ENCODE measurements around the gene BCL2L2.
"Not testable (repeated sequence)": the region's sequence is repeated elsewhere in the genome, so short reads cannot be mapped to it uniquely, and the experiment has no call there.

The BCL2L2 gene

GRCh38 chr14:23324993-23325392, 18.4 kb downstream of the BCL2L2 start:
- DNase-seq = no peak

GRCh38 chr14:23325746-23326145, 19.1 kb downstream of the BCL2L2 start:
- not testable (repeated sequence) for DNase-seq

- DNase-seq = no peak
Measured at GRCh38 chr14:23326491-23327332, 20.1 kb downstream of the BCL2L2 start.

- DNase-seq = peak; percentile 69
Measured at GRCh38 chr14:23327947-23328744, 21.5 kb downstream of the BCL2L2 start.

- DNase-seq = no peak
Measured at GRCh38 chr14:23335623-23336022, 29.0 kb downstream of the BCL2L2 start.

- no peak for DNase-seq
Measured at GRCh38 chr14:23339506-23340268, 33.1 kb downstream of the BCL2L2 start.

- DNase-seq = no peak
Measured at GRCh38 chr14:23344481-23344880, 37.8 kb downstream of the BCL2L2 start.

GRCh38 chr14:23345987-23346692, 39.5 kb downstream of the BCL2L2 start:
- DNase-seq = no peak

GRCh38 chr14:23346693-23347405, 40.2 kb downstream of the BCL2L2 start:
- no peak for DNase-seq

- no peak for DNase-seq
Measured at GRCh38 chr14:23347406-23348296, 41.0 kb downstream of the BCL2L2 start.

GRCh38 chr14:23348297-23348655, 41.6 kb downstream of the BCL2L2 start:
- DNase-seq = no peak

GRCh38 chr14:23349156-23349845, 42.7 kb downstream of the BCL2L2 start:
- no peak for DNase-seq

- no peak for DNase-seq
Measured at GRCh38 chr14:23351681-23352505, 45.3 kb downstream of the BCL2L2 start.

GRCh38 chr14:23352506-23353432, 46.1 kb downstream of the BCL2L2 start, which contains the start of gene SLC22A17:
SLC22A17 (minus strand) TSS chr14:23352887.
- DNase-seq = peak; percentile 29

GRCh38 chr14:23353433-23353780, 46.8 kb downstream of the BCL2L2 start:
- DNase-seq = no peak

- no peak for DNase-seq
Measured at GRCh38 chr14:23354990-23355389, 48.4 kb downstream of the BCL2L2 start.

- no peak for DNase-seq
Measured at GRCh38 chr14:23355871-23356435, 49.3 kb downstream of the BCL2L2 start.

GRCh38 chr14:23356662-23357061, 50.0 kb downstream of the BCL2L2 start:
- no peak for DNase-seq
